ENCODE data around the gene COL8A1.
"Not testable (repeated sequence)": the region's sequence is repeated elsewhere in the genome, so short reads cannot be mapped to it uniquely, and the experiment has no call there.

COL8A1 gene

DNA sequence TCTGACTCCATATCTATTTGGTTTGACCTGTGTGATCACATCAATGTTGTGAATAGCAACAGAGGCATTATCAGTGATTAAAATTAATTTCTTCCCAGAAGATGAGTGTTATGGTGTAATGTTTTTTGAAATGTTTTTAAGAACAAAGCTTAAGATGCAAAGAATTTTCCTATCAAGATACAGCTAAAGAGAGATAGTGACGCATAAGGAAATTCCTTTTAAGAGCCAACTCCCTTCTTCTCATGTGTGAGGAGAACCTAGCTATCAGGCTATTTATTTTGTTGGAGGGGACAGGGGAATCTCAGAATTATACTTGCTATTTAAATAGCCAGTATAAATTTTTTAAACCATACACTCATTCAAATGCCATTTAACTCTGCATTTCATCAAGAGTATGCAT is 71.3 kb downstream of the COL8A1 start:
- DNase-seq (ENCODE audit: low read depth in 2 of 2), result no peak

DNA sequence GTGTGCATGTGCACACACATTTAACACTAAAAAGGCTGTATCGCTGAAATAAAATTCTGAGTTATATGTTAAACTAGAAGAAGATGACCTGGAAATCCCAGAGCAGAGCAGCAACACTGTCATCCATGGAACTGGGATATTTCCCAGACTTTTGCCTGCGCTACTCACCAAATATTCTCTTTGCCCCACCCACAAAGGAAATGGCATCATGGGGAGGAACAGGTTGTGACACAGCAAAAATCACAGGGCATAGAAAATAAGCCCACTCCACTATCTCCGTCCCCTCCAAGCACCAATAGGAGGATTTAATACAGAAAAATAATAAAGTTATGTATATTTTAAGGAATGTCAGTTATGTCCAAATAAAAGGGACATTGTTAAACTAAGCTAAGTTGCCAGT is 71.7 kb downstream of the COL8A1 start:
- no peak for DNase-seq (ENCODE audit: low read depth in 2 of 2)

DNA sequence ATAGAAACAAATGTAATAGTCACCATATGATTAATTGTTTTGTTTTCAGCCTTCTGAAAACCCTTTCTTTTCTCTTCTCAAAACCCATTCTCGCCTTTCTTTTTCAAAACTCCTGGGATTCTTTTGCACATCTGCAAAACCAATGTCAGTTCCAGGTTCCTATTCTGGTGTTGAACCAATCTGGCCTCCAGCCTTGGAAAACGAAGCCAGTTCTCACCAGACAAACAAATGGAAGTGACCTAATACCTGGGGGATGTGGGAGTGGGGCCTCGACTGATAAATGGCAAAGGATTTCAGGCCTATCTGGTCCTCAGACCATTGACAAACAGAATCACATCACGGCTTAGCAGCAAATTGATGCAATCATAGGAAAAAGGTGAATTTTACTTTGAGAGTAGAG is 73.0 kb downstream of the COL8A1 start:
- DNase-seq (ENCODE audit: low read depth in 2 of 2), result no peak

GRCh38 chr3:99712291-99712954 is 74.0 kb downstream of the COL8A1 start:
- DNase-seq (ENCODE audit: low read depth in 2 of 2), result no peak

- DNase-seq (ENCODE audit: low read depth in 2 of 2), result no peak
These were observed 75.0 kb downstream of the COL8A1 start for GRCh38 chr3:99713440-99713839.

DNA sequence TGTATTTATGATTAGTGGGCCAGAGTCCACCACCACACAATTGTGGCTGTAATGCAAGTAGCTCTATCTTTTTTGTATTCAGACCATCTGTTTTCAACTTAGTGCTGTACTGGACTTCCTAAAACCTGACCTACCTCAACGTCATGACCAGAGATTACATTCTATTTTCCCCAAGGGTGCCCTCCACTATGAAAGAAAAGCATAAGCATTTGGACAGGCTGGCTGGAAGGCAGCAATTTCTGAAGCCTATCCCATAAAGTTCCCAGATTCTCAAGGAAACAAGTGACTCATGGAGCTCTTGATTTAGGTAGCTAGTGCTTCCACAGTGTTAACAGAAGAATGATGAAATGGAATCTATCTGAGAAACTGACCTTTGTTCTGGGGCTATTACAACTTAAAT is 75.8 kb downstream of the COL8A1 start:
- DNase-seq (ENCODE audit: low read depth in 2 of 2), result no peak

GRCh38 chr3:99714575-99714974 is 76.2 kb downstream of the COL8A1 start:
- no peak for DNase-seq (ENCODE audit: low read depth in 2 of 2)

DNA sequence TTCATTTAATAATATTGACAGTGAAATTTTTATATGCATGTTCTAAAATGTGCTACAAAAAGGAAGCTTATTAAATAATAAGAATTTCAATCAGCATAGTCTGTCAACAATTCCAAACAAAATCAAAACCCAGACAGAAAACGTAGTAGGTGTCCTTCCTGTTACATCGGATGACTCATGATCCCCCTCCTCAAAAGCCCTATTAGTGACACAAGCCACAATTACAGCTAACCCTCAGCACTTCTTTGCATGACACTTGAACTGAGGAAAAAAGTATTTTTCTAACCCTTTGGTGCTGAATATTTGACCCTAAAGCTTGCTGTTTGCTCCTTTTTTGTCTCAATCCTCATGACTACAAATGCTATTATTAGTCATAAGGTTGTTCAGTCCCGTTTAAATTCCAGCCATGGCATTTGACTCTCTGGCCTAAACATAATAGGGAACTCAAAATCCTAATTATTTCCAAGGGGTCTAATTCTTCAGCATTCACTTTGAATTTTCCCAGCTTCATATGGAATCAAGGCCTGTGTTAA is 78.1 kb downstream of the COL8A1 start:
- DNase-seq (ENCODE audit: low read depth in 2 of 2), result no peak

GRCh38 chr3:99720985-99721632 is 82.7 kb downstream of the COL8A1 start:
- no peak for DNase-seq (ENCODE audit: low read depth in 2 of 2)

- DNase-seq (ENCODE audit: low read depth in 2 of 2), result no peak
These were observed 83.2 kb downstream of the COL8A1 start for GRCh38 chr3:99721633-99722007.

DNA sequence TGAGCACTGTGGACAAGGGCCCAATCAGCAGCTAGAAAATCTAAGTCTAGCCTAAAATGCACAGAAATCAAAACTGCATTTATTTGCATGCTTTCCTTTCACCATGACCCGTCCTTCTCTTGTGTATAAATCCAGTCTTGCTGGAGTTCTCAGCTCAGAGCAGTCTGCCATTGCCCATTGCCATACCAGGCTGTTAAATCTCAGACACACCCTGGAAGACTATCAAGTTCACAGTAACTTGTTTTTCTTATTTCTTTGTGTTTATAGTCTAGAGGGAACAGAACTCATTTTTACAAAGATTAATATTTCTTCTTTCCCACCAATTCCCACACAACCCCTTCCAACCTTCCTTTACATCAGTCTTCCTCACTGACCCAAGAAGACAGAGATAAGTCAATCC is 85.9 kb downstream of the COL8A1 start:
- DNase-seq (ENCODE audit: low read depth in 2 of 2), result no peak

GRCh38 chr3:99730870-99731269 is 92.5 kb downstream of the COL8A1 start:
- DNase-seq (ENCODE audit: low read depth in 2 of 2), result no peak

GRCh38 chr3:99731499-99731898 is 93.1 kb downstream of the COL8A1 start:
- DNase-seq (ENCODE audit: low read depth in 2 of 2), result no peak

DNA sequence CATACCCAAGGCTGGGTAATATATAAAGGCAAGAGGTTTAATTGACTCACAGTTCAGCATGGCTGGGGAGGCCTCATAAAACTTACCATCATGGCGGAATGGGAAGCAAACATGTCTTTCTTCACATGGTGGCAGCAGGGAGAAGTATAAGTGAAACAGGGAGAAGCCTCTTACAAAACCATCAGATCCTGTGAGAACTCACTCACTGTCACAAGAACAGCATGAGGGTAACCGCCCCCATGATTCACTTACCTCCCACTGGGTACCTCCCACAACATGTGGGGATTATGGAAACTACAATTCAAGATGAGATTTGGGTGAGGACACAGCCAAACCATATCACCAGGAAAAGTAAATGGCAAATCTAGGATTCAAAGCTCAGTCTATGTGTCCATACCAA is 102.0 kb downstream of the COL8A1 start:
- not testable (repeated sequence) for DNase-seq (ENCODE audit: low read depth in 2 of 2)

GRCh38 chr3:99741588-99741987 is 103.2 kb downstream of the COL8A1 start:
- DNase-seq (ENCODE audit: low read depth in 2 of 2), result no peak

DNA sequence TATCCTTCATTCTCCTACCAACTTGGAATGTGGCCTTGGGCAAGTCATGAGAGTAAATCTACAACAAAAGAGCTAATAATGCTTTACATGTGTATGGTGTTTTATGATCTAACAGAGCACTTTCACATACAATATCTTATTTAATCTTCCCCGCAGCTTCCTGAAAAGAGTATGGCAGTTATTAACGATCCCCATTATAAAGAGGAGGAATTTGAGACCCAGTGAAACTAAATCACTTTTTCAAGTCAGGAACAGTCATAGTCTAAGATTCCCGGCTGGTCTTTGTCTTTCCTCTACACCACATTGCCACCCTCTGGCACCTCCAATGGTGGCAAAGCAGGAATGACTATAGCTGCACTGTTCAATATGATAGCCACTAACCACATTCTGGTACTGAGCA is 109.5 kb downstream of the COL8A1 start:
- no peak for DNase-seq (ENCODE audit: low read depth in 2 of 2)

GRCh38 chr3:99751649-99752048 is 113.3 kb downstream of the COL8A1 start:
- no peak for DNase-seq (ENCODE audit: low read depth in 2 of 2)

DNA sequence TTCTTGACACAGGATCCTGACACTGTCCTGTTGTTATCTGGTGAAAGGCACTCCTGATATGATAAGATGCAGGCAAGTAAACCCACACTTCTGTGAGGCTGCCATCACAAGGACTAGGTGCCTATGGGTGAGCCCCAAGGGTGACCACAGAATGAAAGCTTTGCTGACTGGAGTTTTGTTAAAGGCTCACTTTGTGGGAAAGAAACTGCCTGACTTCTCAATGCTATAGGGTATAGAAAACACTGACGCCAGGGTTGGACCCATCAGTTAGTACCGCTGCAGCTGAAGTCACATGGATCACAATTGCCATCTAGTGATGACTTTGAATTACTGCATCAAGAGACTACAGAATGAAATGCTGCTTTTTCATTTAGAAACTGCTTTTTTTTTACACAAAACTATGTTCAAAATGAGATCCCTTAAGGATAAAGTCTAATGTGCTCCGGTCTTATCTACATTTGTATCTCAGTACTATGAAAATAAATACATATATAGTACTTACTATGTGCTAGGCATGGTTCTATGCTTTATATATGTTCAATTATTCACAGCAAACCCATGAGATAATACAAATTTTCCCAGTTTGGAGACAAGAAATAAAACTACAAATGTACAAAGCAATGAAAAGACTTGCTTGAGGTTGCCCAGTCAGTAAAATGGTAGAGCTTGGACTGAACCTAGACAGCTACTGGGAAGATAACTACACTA is 115.0 kb downstream of the COL8A1 start:
- DNase-seq (ENCODE audit: low read depth in 2 of 2), result no peak

DNA sequence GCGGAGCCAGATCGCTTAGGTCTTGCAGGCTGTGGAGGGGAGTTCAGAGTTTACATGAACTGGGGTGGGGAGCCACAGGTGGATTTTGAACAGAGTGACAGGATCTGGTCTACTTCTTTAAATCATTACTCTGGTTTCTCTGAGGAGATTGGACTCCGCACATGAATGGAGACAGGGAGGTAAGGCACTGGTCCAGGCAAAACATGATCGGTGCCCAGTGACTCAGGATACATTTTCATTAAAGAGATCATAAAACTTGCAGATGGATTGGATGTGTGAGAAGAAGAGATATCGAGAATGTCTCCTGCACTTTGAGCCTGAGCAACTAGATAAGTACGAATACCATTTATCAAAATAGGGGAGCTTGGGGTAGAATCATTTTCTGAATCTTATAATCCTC is 117.4 kb downstream of the COL8A1 start:
- no peak for DNase-seq (ENCODE audit: low read depth in 2 of 2)

- DNase-seq (ENCODE audit: low read depth in 2 of 2), result no peak
These were observed 119.6 kb downstream of the COL8A1 start for GRCh38 chr3:99757966-99758365.

GRCh38 chr3:99758502-99759177 is 120.2 kb downstream of the COL8A1 start:
- DNase-seq (ENCODE audit: low read depth in 2 of 2), result no peak

GRCh38 chr3:99760031-99760430 is 121.6 kb downstream of the COL8A1 start:
- no peak for DNase-seq (ENCODE audit: low read depth in 2 of 2)
